ENCODE results near the gene PRSS38.
"Not testable (repeated sequence)": the region's sequence is repeated elsewhere in the genome, so short reads cannot be mapped to it uniquely, and the experiment has no call there.

The PRSS38 gene

GRCh38 chr1:227846265-227846858 lies 30.9 kb downstream of the PRSS38 start:
- no peaks in the 10 kb centered on the region for H3K79me2 ChIP-seq
- H3K4me3 ChIP-seq (ENCODE audit: low read depth, low read length), result no peak overlapping the region
- no peaks in the 10 kb centered on the region for H3K4me1 ChIP-seq
- no peak overlapping the region for H3K9ac ChIP-seq
- no peaks in the 10 kb centered on the region for H3K36me3 ChIP-seq (ENCODE audit: control insufficient read depth, insufficient read depth, low read length)
- no peak for TF ChIP-seq CTCF (IDR thresholded peaks at IDR 0.05)
- no peak overlapping the region for H3K4me2 ChIP-seq (ENCODE audit: low read length)
- no peaks in the 10 kb centered on the region for H3K9me3 ChIP-seq (ENCODE audit: control insufficient read depth, low read length)
- H3K27me3 ChIP-seq (ENCODE audit: control insufficient read depth, insufficient read depth, low read length), result no peaks in the 10 kb centered on the region
- H2AFZ ChIP-seq, result no peak overlapping the region
- no peak overlapping the region for H3K27ac ChIP-seq

GRCh38 chr1:227847046-227847445 lies 31.6 kb downstream of the PRSS38 start:
- not testable (repeated sequence) for H3K4me2 ChIP-seq (ENCODE audit: low read length); H2AFZ ChIP-seq; H3K27me3 ChIP-seq (ENCODE audit: control insufficient read depth, insufficient read depth, low read length); H3K36me3 ChIP-seq (ENCODE audit: control insufficient read depth, insufficient read depth, low read length); H3K4me1 ChIP-seq; H3K9me3 ChIP-seq (ENCODE audit: control insufficient read depth, low read length); H3K79me2 ChIP-seq; H3K27ac ChIP-seq; H3K4me3 ChIP-seq (ENCODE audit: low read depth, low read length); H3K9ac ChIP-seq

- no peak for TF ChIP-seq CTCF (IDR thresholded peaks at IDR 0.05)
- H3K9me3 ChIP-seq (ENCODE audit: control insufficient read depth, low read length), result no peaks in the 10 kb centered on the region
- H3K4me2 ChIP-seq (ENCODE audit: low read length), result no peak overlapping the region
- no peak overlapping the region for H3K4me3 ChIP-seq (ENCODE audit: low read depth, low read length)
- H3K9ac ChIP-seq, result no peak overlapping the region
- no peaks in the 10 kb centered on the region for H3K27me3 ChIP-seq (ENCODE audit: control insufficient read depth, insufficient read depth, low read length)
- H3K27ac ChIP-seq, result no peak overlapping the region
- H2AFZ ChIP-seq, result no peak overlapping the region
- H3K79me2 ChIP-seq, result no peaks in the 10 kb centered on the region
- no peaks in the 10 kb centered on the region for H3K4me1 ChIP-seq
- no peaks in the 10 kb centered on the region for H3K36me3 ChIP-seq (ENCODE audit: control insufficient read depth, insufficient read depth, low read length)
Observed at GRCh38 chr1:227848430-227848932, 33.0 kb downstream of the PRSS38 start.

GRCh38 chr1:227849251-227849650 lies 33.8 kb downstream of the PRSS38 start:
- Histone ChIP-seq H3K27me3 (ENCODE audit: control insufficient read depth, insufficient read depth, low read length) (no peaks in the 10 kb centered on the region), H3K4me2 (ENCODE audit: low read length) (no peak overlapping the region), H3K36me3 (ENCODE audit: control insufficient read depth, insufficient read depth, low read length) (no peaks in the 10 kb centered on the region), H3K27ac (no peak overlapping the region), H3K9ac (no peak overlapping the region), H3K9me3 (ENCODE audit: control insufficient read depth, low read length) (no peaks in the 10 kb centered on the region), H3K4me1 (no peaks in the 10 kb centered on the region), H2AFZ (no peak overlapping the region), H3K79me2 (no peaks in the 10 kb centered on the region), H3K4me3 (ENCODE audit: low read depth, low read length) (no peak overlapping the region)
- TF ChIP-seq CTCF (IDR thresholded peaks at IDR 0.05), result no peak

- H3K4me3 ChIP-seq (ENCODE audit: low read depth, low read length), result no peak overlapping the region
- H3K27ac ChIP-seq, result no peak overlapping the region
- H3K36me3 ChIP-seq (ENCODE audit: control insufficient read depth, insufficient read depth, low read length), result no peaks in the 10 kb centered on the region
- TF ChIP-seq CTCF (IDR thresholded peaks at IDR 0.05), result no peak
- no peak overlapping the region for H3K4me2 ChIP-seq (ENCODE audit: low read length)
- H2AFZ ChIP-seq, result no peak overlapping the region
- no peaks in the 10 kb centered on the region for H3K79me2 ChIP-seq
- no peaks in the 10 kb centered on the region for H3K27me3 ChIP-seq (ENCODE audit: control insufficient read depth, insufficient read depth, low read length)
- no peaks in the 10 kb centered on the region for H3K4me1 ChIP-seq
- H3K9me3 ChIP-seq (ENCODE audit: control insufficient read depth, low read length), result no peaks in the 10 kb centered on the region
- H3K9ac ChIP-seq, result no peak overlapping the region
Observed at GRCh38 chr1:227854189-227854588, 38.7 kb downstream of the PRSS38 start.
